ENCODE measurements around the gene RNASE9. TPM values are rescaled to one million over a fixed set of nuclear protein-coding genes. Genes with fewer than 3 reads are reported as not detected.

Gene RNASE9
- total and polyA plus RNA-seq, 9 of the 15 experiments (the other 6 are each of a cell fraction or from before 2014, with no cell fraction given): not detected

DNA sequence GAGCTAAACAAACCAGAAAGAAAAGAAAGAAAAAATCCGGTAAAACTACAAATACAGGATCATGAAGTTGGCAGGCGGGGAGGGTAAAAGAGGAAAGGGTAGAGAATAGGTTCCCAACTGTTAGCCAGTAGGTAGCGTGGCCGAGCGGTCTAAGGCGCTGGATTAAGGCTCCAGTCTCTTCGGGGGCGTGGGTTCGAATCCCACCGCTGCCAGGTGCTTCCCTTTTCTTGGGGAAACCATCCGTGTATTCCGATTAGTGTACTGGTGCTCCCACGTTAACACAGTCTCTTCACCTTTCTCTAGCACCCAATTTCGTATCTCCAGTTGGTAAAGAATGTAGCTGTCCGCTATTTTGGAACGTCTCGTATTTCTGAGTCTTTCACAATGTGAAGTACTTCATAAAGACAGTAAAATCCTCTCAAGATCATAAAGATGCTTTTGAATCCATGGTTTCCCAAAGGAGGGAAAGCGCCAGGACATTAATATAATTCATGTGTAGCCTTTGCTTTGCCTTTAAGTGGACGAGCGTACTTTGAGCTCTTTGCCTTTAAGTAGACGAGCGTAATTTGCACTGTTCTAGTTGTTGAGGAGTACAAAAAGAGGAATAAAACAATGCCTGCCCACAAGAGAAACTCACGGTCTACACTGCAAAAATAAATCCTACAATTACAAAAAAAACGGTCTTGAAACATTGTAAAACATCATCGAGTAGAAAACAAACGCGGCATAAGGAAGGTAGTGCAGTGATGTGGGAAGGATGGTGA is 49.3 kb upstream of the RNASE9 start:
- no peaks in the 10 kb centered on the region for H3K27me3 ChIP-seq (ENCODE audit: control insufficient read depth in 2 of 2, insufficient read depth in 2 of 2, low read length in 2 of 2)
- no peaks in the 10 kb centered on the region for H3K36me3 ChIP-seq (ENCODE audit: control insufficient read depth, insufficient read depth, low read length)
- no peaks in the 10 kb centered on the region for H3K9me3 ChIP-seq (replicated peaks; ENCODE audit: control insufficient read depth, insufficient read depth, low read depth, low read length)
- ChIA-PET POLR2A (interaction anchor here (1.6 kb wide), 1 partner anchor 280 kb away, joined by 3 read pairs; no protein-coding TSS in a partner anchor), CTCF (ENCODE audit: low intra/inter-chr PET ratio) (interaction anchor here (1.1 to 3.4 kb wide), 5 partner anchors 79 to 430 kb away, joined by 3 to 49 read pairs (median 14); no protein-coding TSS in a partner anchor)
- H3K4me1 ChIP-seq (replicated peaks in 1 of 2; ENCODE audit: control insufficient read depth in 2 of 2, insufficient read depth in 2 of 2, low read length in 2 of 2): peaks cover 0 to 14% of the 10 kb centered on the region in 2 experiments; a peak in 2 of 5 replicates
- 4% methylated on average over 26 of the region's 27 CpGs for WGBS (ENCODE audit: insufficient coverage, low coverage, missing lambda C conversion rate)
- H3K4me2 ChIP-seq (ENCODE audit: insufficient read depth, low read length): peak overlapping the region; percentile 89
- peak overlapping the region; percentile 74 to 93 for H3K9ac ChIP-seq (ENCODE audit: insufficient read depth in 1 of 2, low read depth in 2 of 2, low read length in 2 of 2)
- intact Hi-C loops (cut with micrococcal nuclease): no loop called here
- no peaks in the 10 kb centered on the region for H3K9me1 ChIP-seq (ENCODE audit: control insufficient read depth, insufficient read depth, low read length)
- no peaks in the 10 kb centered on the region for H3K79me2 ChIP-seq (ENCODE audit: control insufficient read depth, insufficient read depth, low read length)
- no peaks in the 10 kb centered on the region for H4K20me1 ChIP-seq (replicated peaks; ENCODE audit: control insufficient read depth, insufficient read depth, low read length)
- peak overlapping the region; percentile 64 for H3K27ac ChIP-seq (ENCODE audit: extremely low read depth, low read depth, low read length)
- DNase-seq (ENCODE audit: extremely low read depth in 1 of 4, low spot score in 3 of 4) (peak; percentile 40 to 85 (median 62)), FAIRE-seq (peak; percentile 52), ATAC-seq (peak; percentile 70)
- peak overlapping the region; percentile 80 for H3K4me3 ChIP-seq
- peak overlapping the region; percentile 94 for H2AFZ ChIP-seq (ENCODE audit: low read depth, low read length)
- BruUV-seq (replicated peaks): TSS peak; percentile 100
- in situ Hi-C loops (cut with MboI): loop anchor here (5.0 kb wide), 2 partner anchors 82 to 283 kb away; no protein-coding TSS in a partner anchor
- TF ChIP-seq, protein P1, sequence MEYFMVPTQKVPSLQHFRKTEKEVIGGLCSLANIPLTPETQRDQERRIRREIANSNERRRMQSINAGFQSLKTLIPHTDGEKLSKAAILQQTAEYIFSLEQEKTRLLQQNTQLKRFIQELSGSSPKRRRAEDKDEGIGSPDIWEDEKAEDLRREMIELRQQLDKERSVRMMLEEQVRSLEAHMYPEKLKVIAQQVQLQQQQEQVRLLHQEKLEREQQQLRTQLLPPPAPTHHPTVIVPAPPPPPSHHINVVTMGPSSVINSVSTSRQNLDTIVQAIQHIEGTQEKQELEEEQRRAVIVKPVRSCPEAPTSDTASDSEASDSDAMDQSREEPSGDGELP (CRISPR knock-in tag; IDR thresholded peaks at IDR 0.05; ENCODE audit: borderline replicate concordance): peak; percentile 36; the same call in 1 of the 2 replicates
- TF ChIP-seq, protein P2, sequence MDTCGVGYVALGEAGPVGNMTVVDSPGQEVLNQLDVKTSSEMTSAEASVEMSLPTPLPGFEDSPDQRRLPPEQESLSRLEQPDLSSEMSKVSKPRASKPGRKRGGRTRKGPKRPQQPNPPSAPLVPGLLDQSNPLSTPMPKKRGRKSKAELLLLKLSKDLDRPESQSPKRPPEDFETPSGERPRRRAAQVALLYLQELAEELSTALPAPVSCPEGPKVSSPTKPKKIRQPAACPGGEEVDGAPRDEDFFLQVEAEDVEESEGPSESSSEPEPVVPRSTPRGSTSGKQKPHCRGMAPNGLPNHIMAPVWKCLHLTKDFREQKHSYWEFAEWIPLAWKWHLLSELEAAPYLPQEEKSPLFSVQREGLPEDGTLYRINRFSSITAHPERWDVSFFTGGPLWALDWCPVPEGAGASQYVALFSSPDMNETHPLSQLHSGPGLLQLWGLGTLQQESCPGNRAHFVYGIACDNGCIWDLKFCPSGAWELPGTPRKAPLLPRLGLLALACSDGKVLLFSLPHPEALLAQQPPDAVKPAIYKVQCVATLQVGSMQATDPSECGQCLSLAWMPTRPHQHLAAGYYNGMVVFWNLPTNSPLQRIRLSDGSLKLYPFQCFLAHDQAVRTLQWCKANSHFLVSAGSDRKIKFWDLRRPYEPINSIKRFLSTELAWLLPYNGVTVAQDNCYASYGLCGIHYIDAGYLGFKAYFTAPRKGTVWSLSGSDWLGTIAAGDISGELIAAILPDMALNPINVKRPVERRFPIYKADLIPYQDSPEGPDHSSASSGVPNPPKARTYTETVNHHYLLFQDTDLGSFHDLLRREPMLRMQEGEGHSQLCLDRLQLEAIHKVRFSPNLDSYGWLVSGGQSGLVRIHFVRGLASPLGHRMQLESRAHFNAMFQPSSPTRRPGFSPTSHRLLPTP (IDR thresholded peaks at IDR 0.05; ENCODE audit: borderline replicate concordance, extremely low read depth, insufficient read length): peak; percentile 92
- TF ChIP-seq ZNF764 (CRISPR knock-in tag; IDR thresholded peaks at IDR 0.05; ENCODE audit: low read depth) (peak; percentile 81), TEAD1 (CRISPR knock-in tag; IDR thresholded peaks at IDR 0.05) (0 out of 4 replicates have a peak, but pooled peaks of 1 of the 2 experiments have one; percentile 37), NBN (IDR thresholded peaks at IDR 0.05; ENCODE audit: low read depth) (peak; percentile 50; the same call in 1 of the 2 replicates), HDAC1 (IDR thresholded peaks at IDR 0.05) (peak in 1 of 2 experiments; percentile 73; a peak in 1 of 4 replicates), EP300 (IDR thresholded peaks at IDR 0.05; ENCODE audit: low read length) (peak; percentile 36; the same call in 1 of the 2 replicates), DMBX1 (CRISPR knock-in tag; IDR thresholded peaks at IDR 0.05; ENCODE audit: borderline replicate concordance) (no peak), ELF4 (CRISPR knock-in tag; IDR thresholded peaks at IDR 0.05) (0 out of 2 replicates have a peak, but pooled peaks have one; percentile 29)
- TF ChIP-seq, protein P3, sequence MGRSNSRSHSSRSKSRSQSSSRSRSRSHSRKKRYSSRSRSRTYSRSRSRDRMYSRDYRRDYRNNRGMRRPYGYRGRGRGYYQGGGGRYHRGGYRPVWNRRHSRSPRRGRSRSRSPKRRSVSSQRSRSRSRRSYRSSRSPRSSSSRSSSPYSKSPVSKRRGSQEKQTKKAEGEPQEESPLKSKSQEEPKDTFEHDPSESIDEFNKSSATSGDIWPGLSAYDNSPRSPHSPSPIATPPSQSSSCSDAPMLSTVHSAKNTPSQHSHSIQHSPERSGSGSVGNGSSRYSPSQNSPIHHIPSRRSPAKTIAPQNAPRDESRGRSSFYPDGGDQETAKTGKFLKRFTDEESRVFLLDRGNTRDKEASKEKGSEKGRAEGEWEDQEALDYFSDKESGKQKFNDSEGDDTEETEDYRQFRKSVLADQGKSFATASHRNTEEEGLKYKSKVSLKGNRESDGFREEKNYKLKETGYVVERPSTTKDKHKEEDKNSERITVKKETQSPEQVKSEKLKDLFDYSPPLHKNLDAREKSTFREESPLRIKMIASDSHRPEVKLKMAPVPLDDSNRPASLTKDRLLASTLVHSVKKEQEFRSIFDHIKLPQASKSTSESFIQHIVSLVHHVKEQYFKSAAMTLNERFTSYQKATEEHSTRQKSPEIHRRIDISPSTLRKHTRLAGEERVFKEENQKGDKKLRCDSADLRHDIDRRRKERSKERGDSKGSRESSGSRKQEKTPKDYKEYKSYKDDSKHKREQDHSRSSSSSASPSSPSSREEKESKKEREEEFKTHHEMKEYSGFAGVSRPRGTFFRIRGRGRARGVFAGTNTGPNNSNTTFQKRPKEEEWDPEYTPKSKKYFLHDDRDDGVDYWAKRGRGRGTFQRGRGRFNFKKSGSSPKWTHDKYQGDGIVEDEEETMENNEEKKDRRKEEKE (IDR thresholded peaks at IDR 0.05; ENCODE audit: borderline replicate concordance in 1 of 2, control insufficient read depth in 1 of 2, low read depth in 2 of 2, low read length in 1 of 2): 0 out of 4 replicates have a peak, but pooled peaks of 1 of the 2 experiments have one; percentile 42
